CD4-positive, alpha-beta T cell treated with Interferon gamma for 1 hour (primary cell): Measurements from ENCODE around the gene EPAS1.

ENCODE experiments used
- DNase-seq: peaks from one replicate; pipeline ENCODE4 v3.0.0-alpha.2; 2020

Gene EPAS1

DNA sequence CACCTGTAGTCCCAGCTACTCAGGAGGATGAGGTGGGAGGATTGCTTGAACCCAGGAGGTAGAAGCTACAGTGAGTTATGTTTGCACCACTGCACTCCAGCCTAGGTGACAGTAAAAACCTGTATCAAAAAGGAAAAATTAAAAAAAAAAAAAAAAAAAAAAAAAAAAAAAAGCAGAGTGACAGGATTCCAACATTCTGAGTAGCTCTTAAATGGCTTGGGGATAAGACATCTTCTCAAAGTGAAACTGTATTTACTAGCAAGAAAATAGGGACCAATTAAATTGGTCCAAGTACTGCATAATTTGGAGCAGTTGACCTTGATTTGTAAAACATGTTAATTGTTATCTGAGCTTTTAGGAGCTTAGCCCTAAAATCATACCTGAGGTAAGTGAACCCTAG lies 116.4 kb downstream of the EPAS1 start:
- DNase-seq, result no peak

DNA sequence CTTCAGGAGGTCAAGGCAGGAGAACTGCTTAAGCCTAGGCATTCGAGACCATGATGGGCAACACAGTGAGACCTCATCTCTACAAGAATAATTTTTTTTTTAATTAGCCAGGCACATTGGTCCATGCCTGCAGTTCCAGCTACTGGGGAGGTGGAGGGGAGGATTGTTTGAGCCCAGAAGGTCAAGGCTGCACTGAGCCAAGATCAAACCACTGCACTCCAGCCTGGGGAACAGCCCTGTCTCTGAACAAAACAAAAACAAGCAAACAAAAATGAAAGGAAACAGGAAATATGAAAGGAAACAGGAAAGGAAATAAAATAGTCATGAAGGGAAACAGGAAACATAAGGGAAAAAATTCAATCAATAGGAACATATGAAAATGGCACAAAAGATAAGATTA lies 117.5 kb downstream of the EPAS1 start:
- DNase-seq, result no peak

DNA sequence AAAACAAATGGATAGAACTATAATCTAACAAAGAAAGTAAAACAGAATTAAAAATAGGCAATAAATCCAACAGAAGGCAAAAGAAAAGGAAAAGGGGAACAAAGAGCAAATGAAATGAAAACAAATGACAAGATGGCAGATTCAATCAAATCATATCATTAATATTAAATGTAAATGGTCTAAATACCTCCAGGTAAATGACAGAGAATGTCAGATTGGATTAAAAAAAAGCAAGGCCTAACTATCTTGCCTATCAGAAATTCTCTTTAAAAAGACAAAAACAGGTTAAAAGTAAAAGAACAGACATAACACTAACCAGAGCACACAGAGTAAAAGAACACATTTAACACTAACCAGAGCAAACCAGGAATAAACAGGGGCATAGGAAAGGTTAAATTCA lies 119.1 kb downstream of the EPAS1 start:
- no peak for DNase-seq

DNA sequence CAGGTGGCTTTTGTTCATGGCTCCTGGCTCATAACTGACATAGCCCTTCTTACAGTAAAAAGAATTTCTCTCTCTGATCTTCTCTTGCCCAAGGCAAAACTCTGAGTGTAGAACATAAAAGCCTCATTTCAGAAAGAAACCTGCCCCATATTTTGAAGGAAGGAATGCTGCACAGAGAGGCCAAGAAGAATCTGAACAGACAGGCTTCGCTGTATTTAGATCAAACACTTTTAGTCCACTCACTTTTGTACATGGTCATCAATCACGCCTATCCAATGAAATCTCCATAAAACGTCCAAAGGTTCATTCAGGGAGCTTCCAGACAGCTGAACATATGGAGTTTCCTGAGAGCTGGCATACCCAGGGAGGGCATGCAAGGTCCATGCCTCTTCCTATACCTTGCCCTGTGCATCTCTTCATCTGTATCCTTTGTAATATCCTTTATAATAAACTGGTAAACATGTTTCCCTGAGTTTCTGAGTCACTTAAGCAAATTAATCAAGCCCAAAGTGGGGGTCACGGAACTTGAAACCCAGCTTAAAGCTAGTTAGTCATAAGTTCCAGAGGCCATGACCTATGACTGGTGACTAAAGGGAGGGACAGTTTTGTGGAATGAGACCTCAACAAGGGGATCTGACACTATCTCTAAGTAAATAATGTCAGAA lies 119.7 kb downstream of the EPAS1 start:
- DNase-seq, result no peak

DNA sequence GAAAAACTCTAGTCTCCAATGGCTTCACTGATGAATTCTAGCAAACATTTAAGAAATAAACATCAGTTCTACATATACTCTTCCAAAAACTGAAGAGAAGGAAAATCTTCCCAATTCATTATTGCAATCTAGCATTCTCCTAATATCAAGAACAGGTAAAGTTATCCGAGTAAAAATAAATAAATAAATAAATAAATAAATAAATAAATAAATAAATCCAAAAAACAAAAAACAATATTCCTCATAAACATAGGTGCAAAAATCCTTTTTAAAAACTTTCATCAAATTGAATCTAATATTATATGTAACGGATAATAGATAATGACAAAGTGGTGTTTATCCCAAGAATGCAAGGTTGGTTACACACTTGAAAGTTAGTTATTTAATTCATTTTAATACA lies 123.7 kb downstream of the EPAS1 start:
- DNase-seq, result no peak

DNA sequence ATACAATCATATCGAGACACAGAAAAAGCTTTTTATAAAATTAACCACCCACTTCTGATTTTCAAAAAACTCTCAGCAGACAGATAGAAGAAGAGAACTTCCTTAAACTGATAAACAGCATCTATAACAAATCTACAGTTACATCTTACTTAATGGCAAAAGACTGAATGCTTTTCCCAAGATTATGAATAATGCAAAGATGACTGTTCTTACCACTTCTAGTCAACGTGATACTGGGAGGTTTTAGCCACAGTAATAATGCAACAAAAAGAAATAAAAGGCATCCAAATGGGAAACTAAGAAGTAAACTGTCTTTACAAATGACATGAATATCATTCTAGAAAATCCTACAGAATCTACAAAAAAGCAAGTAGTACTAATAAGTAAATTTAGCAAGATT lies 124.2 kb downstream of the EPAS1 start:
- DNase-seq, result no peak

DNA sequence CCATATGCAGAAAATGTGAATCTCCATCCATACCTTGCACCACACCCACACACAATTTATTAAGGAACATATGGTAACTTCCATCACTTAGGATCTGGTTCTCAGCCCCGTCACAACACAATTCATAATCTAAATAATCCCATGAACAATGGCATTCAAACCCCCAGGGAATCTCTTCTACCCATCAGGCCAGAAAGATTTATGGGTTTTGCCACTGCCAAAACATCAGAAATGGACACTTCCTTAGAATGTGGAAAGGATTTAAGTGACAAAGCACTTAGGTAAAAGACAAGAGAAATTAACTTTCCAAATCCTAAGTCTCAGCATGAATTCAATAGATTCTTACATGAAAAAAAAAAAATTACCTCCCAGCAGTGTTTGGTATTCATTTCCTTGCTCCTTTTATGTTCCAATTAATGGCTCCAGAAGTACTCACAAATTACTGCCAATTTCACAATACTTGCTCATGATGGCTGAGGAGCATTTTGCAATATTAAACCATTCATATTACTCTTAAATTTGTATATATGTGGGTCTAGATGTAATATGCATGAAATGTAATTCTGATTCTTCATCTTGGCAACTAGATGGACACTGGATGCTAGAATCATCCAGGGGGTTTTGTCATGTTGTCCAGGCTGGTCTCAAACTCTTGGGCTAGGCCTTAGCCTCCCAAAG lies 125.6 kb downstream of the EPAS1 start:
- no peak for DNase-seq

DNA sequence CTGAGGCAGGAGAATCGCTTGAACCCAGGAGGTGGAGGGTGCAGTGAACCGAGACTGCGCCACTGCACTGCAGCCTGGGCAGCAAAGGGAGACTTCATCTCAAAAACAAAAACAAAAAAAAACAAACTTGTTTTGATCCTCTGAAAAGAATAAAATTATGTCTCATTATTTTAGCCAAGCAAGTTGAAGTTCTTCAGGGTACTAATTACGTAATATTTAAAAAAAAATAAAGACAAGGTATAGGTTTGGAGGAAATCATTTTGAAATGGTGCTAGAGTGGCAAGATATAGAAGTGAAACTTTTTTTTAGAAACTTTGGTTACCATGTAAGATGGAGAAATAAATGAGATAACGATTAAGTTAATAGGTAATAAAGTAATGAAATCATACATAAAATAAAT lies 127.7 kb downstream of the EPAS1 start:
- no peak for DNase-seq

DNA sequence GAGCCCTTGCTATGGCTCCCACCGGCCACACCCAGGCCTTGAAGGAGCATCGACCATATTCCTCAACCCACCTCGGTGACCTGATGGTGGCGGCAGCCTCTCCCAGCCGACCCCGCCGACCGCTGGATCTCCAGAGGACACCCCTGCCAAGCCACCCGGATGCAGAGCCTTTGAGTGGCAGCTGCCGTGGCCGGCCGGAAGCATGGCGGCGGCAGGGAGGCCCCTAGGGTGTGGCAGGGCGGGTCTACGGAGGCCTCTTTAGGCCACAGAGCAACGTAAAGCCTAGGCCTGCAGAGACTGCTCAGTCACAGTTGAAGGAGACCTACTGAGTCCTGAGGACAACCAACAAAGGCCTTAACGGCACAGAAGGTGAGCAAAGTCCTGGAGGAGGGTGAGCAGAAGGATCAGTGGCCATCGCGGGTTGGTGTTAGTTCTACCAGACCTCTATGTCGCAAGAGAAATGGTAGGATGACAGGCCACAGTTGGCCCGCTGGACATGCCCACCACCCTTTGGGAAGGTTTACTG lies 131.8 kb downstream of the EPAS1 start:
- DNase-seq, result no peak

DNA sequence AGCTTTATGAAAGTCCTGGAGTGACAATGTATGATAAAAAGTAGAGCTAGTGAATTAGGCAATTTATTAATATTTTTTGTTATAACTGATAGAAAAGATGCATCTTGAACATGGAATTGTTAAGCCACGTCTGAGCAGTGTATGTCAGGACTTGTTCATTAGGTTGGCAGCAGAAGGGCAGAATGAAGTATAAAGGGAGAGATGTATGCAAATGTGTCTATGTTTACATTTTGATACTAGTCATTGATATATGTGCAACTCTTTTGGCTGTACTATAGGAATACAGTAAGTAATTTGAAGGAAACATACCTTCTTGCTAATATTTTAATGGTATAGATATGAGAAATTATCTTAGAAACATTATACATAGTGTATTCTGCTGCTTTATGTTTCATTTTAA lies 133.2 kb downstream of the EPAS1 start:
- DNase-seq, result no peak

DNA sequence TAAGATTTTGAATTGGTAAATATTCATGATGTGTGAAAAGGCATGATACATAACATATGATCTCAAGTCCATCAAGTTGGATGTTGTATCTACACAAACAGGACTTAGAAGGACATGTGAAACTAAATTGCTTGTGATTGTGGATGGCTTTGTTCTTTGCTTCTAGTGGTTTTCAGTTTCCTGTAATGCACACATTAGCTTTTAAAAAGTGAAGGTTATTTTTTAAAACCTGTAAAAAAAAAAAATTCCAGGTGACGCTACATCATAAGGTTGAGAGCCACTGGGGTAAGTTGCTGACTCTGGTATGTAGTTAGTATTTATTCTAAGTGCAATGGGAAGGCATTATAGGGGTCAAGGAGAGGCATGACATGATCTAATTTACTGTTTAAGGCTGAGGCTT lies 133.8 kb downstream of the EPAS1 start:
- no peak for DNase-seq

DNA sequence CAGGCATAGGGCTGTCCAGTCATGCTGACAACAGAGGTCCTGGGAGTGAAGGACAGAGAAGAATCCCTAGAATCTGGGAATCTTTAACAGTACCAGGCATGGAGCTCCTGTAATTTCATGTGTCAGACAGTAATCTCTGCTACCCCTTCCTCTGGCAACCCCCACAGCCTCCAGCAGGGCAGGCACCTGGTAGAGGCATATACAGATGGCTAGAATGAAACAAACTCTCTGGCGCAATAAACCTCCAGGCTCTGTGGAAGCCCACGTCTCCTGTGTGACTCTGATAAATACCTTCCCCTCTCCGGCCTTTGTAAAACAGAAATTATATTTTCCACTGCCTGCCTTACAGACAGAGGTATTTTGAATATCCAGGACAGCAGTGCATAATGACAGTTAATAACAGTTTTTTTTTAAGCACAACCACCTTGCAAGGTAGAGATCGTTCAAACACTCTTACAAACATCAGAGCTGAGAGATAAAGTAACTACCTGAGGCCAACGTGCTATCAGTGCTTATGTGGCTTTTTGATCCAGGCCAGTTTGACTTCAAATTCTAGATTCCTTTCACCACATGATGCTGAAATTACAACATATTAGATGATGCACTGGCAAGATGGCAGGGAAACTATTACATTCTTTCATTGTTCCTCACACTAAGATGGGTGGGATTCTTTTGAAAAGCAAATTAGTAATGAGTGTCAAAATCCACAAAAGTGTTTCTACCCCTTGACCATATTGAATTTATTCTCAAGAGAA lies 134.5 kb downstream of the EPAS1 start:
- no peak for DNase-seq

DNA sequence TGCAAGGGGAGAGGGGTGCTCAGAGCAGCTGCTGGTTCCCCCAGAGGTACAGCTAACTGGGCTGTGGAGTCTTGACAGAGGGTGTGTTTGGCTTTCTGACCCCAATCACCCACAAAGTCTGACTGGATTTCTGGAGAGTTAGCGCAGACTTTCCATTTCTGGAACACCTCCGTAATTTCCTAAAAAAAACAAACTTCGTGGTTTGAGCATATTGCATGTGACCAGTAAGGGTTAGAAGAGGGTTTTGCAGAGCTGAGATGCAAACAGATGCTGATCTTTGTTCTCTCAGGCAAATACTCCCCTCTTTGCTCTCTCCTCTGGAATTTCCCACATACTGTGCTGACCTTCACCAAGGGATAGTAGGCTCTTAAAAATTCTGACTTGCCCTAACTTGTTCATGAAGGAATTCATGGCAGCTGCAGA lies 137.7 kb downstream of the EPAS1 start:
- no peak for DNase-seq

DNA sequence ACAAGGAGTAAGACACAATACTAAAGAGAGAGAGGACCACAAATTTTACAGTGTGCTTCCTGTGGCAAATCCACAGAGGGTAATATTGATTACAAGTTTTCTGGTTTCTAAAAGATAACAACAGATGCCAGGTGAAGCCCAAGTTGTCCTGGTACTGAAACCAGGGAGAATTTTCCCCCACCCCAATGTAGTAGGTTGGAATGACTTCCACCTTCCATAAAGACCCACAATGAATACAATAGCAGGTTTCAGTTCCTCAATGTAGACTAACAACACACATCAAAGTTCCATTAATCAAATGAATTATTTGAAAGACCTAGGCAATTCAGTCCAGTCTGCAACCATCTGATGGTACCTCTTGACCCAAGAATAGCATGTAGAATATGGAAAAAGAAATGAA lies 138.1 kb downstream of the EPAS1 start:
- no peak for DNase-seq

DNA sequence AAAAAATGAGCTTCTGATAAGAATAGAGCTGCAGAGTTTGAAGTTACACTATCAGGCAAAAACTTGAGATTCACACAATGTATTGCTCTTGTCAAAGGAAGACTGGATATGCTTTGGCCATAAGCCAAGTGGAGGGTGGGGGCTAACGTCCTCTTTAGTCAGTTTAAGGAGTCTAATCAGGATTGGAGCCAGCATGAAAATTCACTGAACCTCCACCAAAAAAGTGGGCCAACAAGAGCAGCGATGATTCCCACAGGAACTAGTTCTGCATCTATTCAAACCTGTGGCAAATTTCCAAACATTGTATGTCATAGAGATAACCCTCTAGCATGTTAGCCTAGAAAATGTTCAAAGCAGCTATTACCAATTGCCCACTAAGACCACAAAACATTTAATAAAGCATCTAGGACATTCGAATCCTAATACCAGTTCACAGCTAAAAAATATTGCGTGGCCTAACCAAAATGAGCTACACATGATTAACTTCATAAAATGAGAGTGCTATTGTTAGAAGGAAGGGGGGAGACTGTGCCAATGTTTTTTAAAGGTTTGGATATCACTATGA lies 138.7 kb downstream of the EPAS1 start:
- DNase-seq, result no peak
